ENCODE results near the gene MRPS5. TPM values are rescaled to one million over a fixed set of nuclear protein-coding genes. Genes with fewer than 3 reads are reported as not detected.

The MRPS5 gene
- total and polyA plus RNA-seq, 2 donors (not counting 1 experiment from before 2014, with no cell fraction given) = 46.3 to 48.0 TPM

DNA sequence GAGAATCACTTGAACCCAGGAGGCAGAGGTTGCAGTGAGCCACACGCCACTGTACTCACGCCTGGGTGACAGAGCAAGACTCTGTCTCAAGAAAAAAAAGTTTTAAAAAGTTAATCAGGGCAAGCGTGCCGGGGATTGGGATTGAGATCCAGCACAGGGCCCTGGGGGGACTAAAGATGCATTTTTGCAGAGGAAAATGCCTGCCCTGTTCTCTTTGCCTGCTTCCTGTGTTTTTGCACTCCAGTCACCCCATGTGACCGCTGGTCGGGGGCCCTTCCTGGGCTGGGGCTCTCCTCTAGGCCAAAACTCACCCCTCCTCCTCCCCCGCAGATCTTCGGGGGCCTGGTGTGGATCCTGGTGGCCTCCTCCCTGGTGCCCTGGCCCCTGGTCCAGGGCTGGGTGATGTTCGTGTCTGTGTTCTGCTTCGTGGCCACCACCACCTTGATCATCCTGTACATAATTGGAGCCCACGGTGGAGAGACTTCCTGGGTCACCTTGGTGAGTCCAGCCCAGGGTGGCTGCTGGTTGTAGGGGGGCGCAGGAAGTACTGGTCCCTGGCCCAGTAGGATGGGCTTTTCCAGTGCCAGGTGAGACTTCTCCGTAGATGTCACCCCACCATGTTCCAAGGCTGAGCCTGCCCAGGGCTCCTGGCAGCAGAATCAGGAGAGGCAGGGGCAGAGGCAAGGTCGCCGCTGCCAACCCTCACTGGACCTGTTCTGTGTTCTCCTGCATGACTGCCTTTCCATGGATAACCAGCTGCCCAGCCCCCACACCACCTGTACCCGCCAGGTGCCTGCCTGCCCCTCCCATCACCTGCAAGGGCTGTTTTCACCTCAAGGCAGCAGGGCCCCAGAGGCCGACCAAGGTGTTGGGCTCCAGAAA is 73.7 kb downstream of the MRPS5 start:
- Mint-ChIP-seq H3K27ac (no peak overlapping the region), H3K4me1 (no peaks in the 10 kb centered on the region), H3K9me3 (ENCODE audit: insufficient read depth) (no peaks in the 10 kb centered on the region), H3K27me3 (peaks cover 15% of the 10 kb centered on the region), H3K4me3 (no peak overlapping the region)
- ChIA-PET POLR2A (no interaction called here), CTCF (no interaction called here)
- Histone ChIP-seq H4K20me1 (ENCODE audit: control insufficient read depth, insufficient read depth, low read length, poor library complexity, severe bottlenecking) (no peaks in the 10 kb centered on the region), H3K4me2 (replicated peaks; ENCODE audit: low read depth, low read length, poor library complexity, severe bottlenecking) (no peak overlapping the region), H2AFZ (ENCODE audit: insufficient read depth, low read depth, low read length, poor library complexity, severe bottlenecking) (no peak overlapping the region), H3K79me2 (ENCODE audit: control insufficient read depth, insufficient read depth, low read length) (no peaks in the 10 kb centered on the region), H3K27me3 (replicated peaks in 1 of 4; ENCODE audit: control extremely low read depth in 1 of 4, control insufficient read depth in 3 of 4, insufficient read depth in 4 of 4, low read length in 3 of 4) (peaks cover 0 to 10% (median 1%) of the 10 kb centered on the region in 4 experiments), H3K9me3 (ENCODE audit: control extremely low read depth in 1 of 3, control insufficient read depth in 2 of 3, insufficient read depth in 1 of 3, low read length in 2 of 3) (no peaks in the 10 kb centered on the region), H3K4me3 (ENCODE audit: control extremely low read depth in 1 of 5, extremely low read depth in 1 of 5, insufficient read depth in 1 of 5, low read depth in 2 of 5, low read length in 4 of 5) (no peak overlapping the region), H3K27ac (ENCODE audit: low read length in 2 of 2) (no peak overlapping the region), H3K9ac (ENCODE audit: low read length) (no peak overlapping the region), H3K4me1 (ENCODE audit: control insufficient read depth in 2 of 2, insufficient read depth in 2 of 2, low read length in 2 of 2) (no peaks in the 10 kb centered on the region), H3K36me3 (replicated peaks in 1 of 2; ENCODE audit: control extremely low read depth in 1 of 2, control insufficient read depth in 1 of 2, extremely low read depth in 1 of 2, insufficient read depth in 2 of 2, low read length in 1 of 2) (no peaks in the 10 kb centered on the region)
- intact Hi-C loops (cut with micrococcal nuclease) = no loop called here
- DNase-seq = no peak
- ATAC-seq (ENCODE audit: low read depth) = no peak
- TF ChIP-seq, protein P1, sequence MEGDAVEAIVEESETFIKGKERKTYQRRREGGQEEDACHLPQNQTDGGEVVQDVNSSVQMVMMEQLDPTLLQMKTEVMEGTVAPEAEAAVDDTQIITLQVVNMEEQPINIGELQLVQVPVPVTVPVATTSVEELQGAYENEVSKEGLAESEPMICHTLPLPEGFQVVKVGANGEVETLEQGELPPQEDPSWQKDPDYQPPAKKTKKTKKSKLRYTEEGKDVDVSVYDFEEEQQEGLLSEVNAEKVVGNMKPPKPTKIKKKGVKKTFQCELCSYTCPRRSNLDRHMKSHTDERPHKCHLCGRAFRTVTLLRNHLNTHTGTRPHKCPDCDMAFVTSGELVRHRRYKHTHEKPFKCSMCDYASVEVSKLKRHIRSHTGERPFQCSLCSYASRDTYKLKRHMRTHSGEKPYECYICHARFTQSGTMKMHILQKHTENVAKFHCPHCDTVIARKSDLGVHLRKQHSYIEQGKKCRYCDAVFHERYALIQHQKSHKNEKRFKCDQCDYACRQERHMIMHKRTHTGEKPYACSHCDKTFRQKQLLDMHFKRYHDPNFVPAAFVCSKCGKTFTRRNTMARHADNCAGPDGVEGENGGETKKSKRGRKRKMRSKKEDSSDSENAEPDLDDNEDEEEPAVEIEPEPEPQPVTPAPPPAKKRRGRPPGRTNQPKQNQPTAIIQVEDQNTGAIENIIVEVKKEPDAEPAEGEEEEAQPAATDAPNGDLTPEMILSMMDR (IDR thresholded peaks at IDR 0.05) = no peak
- no peak for TF ChIP-seq EZH2 (IDR thresholded peaks at IDR 0.05; ENCODE audit: borderline replicate concordance, insufficient read depth, low read depth, low read length, poor library complexity, severe bottlenecking)
- 75% methylated on average over 15 of the region's 17 CpGs for WGBS (ENCODE audit: insufficient coverage)

DNA sequence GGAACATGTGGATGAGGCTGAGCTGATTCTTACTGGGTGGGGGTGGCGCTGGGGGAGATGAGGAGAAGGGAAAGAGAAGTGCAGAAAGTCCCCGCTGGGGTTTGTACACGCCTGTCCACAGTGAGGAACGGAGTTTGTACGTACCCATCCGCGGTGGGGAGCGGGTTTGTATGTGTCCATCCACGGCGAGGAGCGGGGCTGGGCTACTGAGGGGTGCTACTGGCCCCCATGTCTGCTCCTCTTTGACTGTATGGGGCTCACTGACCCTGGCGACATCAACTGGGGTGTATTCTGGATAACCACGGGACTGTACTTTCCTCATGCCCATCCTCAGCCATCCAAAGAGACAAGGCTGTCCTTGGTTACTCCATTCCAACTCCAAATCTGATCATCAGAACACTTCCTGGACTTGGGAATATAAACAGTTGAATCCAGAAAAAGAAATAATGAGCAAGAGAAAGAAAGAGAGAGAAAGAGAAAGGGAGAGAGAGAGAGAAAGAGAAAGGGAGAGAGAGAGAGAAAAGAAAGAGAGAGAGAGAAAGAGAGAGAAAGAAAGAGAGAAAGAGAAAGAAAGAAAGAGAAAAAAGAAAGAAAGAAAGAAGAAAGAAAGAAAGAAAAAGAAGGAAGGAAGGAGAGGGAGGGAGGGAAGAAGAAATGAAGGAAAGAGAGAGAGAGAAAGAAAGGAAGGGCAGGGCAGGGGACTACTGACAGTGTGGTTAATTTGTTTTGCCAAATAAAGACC is 75.1 kb downstream of the MRPS5 start:
- CTCF ChIA-PET = no interaction called here
- no peak overlapping the region for H3K27ac Mint-ChIP-seq

More for the DNA sequence above, 75.1 kb downstream of the MRPS5 start:
- Histone ChIP-seq H3K27ac (ENCODE audit: low read length in 2 of 2) (no peak overlapping the region), H4K20me1 (ENCODE audit: control insufficient read depth, insufficient read depth, low read length, poor library complexity, severe bottlenecking) (no peaks in the 10 kb centered on the region), H3K9ac (ENCODE audit: low read length) (no peak overlapping the region), H3K4me3 (ENCODE audit: control extremely low read depth in 1 of 5, extremely low read depth in 1 of 5, insufficient read depth in 1 of 5, low read depth in 2 of 5, low read length in 4 of 5) (no peak overlapping the region), H3K79me2 (ENCODE audit: control insufficient read depth, insufficient read depth, low read length) (no peaks in the 10 kb centered on the region), H3K36me3 (replicated peaks in 1 of 2; ENCODE audit: control extremely low read depth in 1 of 2, control insufficient read depth in 1 of 2, extremely low read depth in 1 of 2, insufficient read depth in 2 of 2, low read length in 1 of 2) (no peaks in the 10 kb centered on the region), H3K9me3 (ENCODE audit: control extremely low read depth in 1 of 3, control insufficient read depth in 2 of 3, insufficient read depth in 1 of 3, low read length in 2 of 3) (no peaks in the 10 kb centered on the region), H3K4me1 (ENCODE audit: control insufficient read depth in 2 of 2, insufficient read depth in 2 of 2, low read length in 2 of 2) (no peaks in the 10 kb centered on the region), H3K27me3 (replicated peaks in 1 of 4; ENCODE audit: control extremely low read depth in 1 of 4, control insufficient read depth in 3 of 4, insufficient read depth in 4 of 4, low read length in 3 of 4) (peaks cover 0 to 12% (median 1%) of the 10 kb centered on the region in 4 experiments), H3K4me2 (replicated peaks; ENCODE audit: low read depth, low read length, poor library complexity, severe bottlenecking) (no peak overlapping the region), H2AFZ (ENCODE audit: insufficient read depth, low read depth, low read length, poor library complexity, severe bottlenecking) (no peak overlapping the region)
- TF ChIP-seq EZH2 (IDR thresholded peaks at IDR 0.05; ENCODE audit: borderline replicate concordance, insufficient read depth, low read depth, low read length, poor library complexity, severe bottlenecking) = no peak
- TF ChIP-seq, protein P1 (IDR thresholded peaks at IDR 0.05) = no peak
- Mint-ChIP-seq H3K27me3 (peaks cover 19% of the 10 kb centered on the region), H3K9me3 (ENCODE audit: insufficient read depth) (no peaks in the 10 kb centered on the region), H3K4me3 (no peak overlapping the region), H3K4me1 (no peaks in the 10 kb centered on the region)
- 94% methylated on average over 13 of the region's 13 CpGs for WGBS (ENCODE audit: insufficient coverage)
- intact Hi-C loops (cut with micrococcal nuclease) = no loop called here
- POLR2A ChIA-PET = no interaction called here
- ATAC-seq (ENCODE audit: low read depth) = no peak
- DNase-seq = no peak

Data from B cell (primary cell).